Measurements from ENCODE around the gene CPNE2.

CPNE2 gene

GRCh38 chr16:57145046-57146021 is 53.0 kb downstream of the CPNE2 start:
- intact Hi-C loops (cut with DNase I; ENCODE audit: low total_unique reads), result no loop called here
- Histone ChIP-seq H3K9me3 (no peaks in the 10 kb centered on the region), H3K4me1 (peaks cover 0 to 10% (median 4%) of the 10 kb centered on the region in 4 donors), H3K27ac (no peak overlapping the region), H3K4me3 (no peak overlapping the region), H3K27me3 (no peaks in the 10 kb centered on the region), H3K36me3 (peaks cover 0 to 36% (median 0%) of the 10 kb centered on the region in 3 donors)
- TF ChIP-seq, protein P1, sequence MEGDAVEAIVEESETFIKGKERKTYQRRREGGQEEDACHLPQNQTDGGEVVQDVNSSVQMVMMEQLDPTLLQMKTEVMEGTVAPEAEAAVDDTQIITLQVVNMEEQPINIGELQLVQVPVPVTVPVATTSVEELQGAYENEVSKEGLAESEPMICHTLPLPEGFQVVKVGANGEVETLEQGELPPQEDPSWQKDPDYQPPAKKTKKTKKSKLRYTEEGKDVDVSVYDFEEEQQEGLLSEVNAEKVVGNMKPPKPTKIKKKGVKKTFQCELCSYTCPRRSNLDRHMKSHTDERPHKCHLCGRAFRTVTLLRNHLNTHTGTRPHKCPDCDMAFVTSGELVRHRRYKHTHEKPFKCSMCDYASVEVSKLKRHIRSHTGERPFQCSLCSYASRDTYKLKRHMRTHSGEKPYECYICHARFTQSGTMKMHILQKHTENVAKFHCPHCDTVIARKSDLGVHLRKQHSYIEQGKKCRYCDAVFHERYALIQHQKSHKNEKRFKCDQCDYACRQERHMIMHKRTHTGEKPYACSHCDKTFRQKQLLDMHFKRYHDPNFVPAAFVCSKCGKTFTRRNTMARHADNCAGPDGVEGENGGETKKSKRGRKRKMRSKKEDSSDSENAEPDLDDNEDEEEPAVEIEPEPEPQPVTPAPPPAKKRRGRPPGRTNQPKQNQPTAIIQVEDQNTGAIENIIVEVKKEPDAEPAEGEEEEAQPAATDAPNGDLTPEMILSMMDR (IDR thresholded peaks at IDR 0.05), result no peak
- no peak for DNase-seq

DNA sequence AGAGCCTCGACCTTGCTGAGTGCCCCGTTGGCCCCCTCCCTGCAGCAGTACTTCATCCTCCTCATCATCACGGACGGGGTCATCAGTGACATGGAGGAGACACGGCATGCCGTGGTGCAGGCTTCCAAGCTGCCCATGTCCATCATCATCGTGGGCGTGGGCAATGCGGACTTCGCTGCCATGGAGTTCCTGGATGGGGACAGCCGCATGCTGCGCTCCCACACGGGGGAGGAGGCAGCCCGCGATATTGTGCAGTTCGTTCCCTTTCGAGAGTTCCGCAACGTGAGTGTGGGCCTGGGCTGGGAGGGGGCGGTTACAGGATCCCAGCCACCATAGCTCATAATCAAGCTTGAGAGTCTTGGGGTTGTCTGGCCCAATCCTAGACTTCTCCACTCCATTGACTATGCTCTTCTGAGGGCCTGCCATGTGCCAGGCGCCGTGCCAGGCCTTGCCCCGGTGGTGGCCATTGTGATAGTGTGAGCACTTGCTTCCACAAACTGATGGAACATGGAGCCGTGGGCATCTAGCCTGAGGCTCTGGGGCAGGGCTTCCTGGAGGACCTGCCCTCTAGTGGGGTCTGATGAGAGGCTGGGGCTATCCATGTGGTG is 53.8 kb downstream of the CPNE2 start:
- peaks cover 0 to 8% (median 3%) of the 10 kb centered on the region in 4 donors for H3K4me1 ChIP-seq
- H3K27ac ChIP-seq, result no peak overlapping the region
- H3K4me3 ChIP-seq, result no peak overlapping the region
- H3K27me3 ChIP-seq, result no peaks in the 10 kb centered on the region
- intact Hi-C loops (cut with DNase I; ENCODE audit: low total_unique reads), result no loop called here
- TF ChIP-seq, protein P1 (IDR thresholded peaks at IDR 0.05), result no peak
- H3K36me3 ChIP-seq, result peaks cover 0 to 44% (median 0%) of the 10 kb centered on the region in 3 donors
- no peaks in the 10 kb centered on the region for H3K9me3 ChIP-seq
- no peak for DNase-seq

GRCh38 chr16:57146735-57147134 is 54.4 kb downstream of the CPNE2 start:
- H3K4me1 ChIP-seq, result peaks cover 0 to 8% (median 3%) of the 10 kb centered on the region in 4 donors
- peaks cover 0 to 47% (median 0%) of the 10 kb centered on the region in 3 donors for H3K36me3 ChIP-seq
- H3K4me3 ChIP-seq, result no peak overlapping the region
- DNase-seq, result no peak
- TF ChIP-seq, protein P1 (IDR thresholded peaks at IDR 0.05), result no peak
- no peaks in the 10 kb centered on the region for H3K27me3 ChIP-seq
- no peaks in the 10 kb centered on the region for H3K9me3 ChIP-seq
- intact Hi-C loops (cut with DNase I; ENCODE audit: low total_unique reads), result no loop called here
- no peak overlapping the region for H3K27ac ChIP-seq

DNA sequence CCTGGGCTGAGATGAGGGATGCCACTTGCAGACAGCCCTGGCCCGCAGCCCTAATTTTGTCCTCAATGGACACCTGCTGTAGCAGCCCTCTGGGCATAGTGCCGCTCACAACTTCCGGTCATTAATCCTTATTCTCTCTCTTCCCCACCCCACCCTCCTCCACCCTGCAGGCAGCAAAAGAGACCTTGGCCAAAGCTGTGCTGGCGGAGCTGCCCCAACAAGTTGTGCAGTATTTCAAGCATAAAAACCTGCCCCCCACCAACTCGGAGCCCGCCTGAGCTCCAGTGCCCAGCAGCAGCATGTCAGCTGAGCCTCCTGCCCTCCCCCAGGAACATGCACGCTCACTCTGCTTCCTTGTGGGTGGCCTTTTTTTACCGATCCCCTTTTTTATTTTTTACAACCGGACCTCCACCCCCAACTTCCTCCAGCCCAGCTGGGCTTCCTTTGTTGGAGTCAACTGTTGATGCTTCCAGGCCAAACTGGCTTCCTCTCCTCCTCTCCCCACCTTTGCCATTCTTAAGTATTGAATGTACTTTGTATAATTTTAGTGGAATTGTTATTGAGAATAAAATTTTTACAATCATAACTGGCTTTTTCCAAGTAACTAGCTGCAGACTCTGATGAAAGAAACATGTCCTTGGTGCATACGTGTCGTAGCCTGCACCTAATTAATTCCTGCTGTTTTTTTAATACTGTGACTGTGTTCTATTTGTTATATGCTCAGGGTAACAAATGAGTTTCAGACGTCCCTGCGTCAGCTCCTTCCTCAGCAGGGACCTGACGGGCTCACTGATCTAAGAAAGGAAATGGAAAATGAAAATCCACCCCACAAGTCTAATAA is 55.2 kb downstream of the CPNE2 start:
- intact Hi-C loops (cut with DNase I; ENCODE audit: low total_unique reads), result no loop called here
- no peak for DNase-seq
- H3K36me3 ChIP-seq, result peaks cover 6 to 51% (median 8%) of the 10 kb centered on the region in 3 donors
- H3K4me3 ChIP-seq, result no peak overlapping the region
- H3K4me1 ChIP-seq, result peaks cover 0 to 8% (median 3%) of the 10 kb centered on the region in 4 donors
- TF ChIP-seq, protein P1 (IDR thresholded peaks at IDR 0.05), result no peak
- no peaks in the 10 kb centered on the region for H3K9me3 ChIP-seq
- no peak overlapping the region for H3K27ac ChIP-seq
- H3K27me3 ChIP-seq, result no peaks in the 10 kb centered on the region

DNA sequence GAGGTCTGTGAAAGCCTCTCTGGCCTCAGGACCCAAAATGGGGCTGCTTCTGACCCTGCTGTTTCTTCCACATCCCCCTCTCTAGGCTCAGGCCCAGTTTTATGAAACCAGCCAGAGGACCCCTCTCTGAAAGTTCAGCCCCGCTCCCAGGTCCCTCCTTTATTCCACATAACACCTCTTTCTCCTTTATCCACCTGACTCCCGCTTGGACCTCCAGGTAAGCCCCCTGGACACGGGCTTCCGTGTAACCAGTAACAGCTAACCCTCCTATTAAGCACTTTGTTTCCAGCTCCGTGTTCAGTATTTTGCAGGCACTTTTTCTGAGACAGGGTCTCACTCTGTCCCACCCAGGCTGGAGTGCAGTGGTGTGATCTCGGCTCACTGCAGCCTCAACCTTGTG is 56.1 kb downstream of the CPNE2 start:
- intact Hi-C loops (cut with DNase I; ENCODE audit: low total_unique reads), result no loop called here
- Histone ChIP-seq H3K9me3 (no peaks in the 10 kb centered on the region), H3K4me3 (no peak overlapping the region), H3K27me3 (no peaks in the 10 kb centered on the region), H3K4me1 (peaks cover 0 to 8% (median 3%) of the 10 kb centered on the region in 4 donors), H3K36me3 (peaks cover 14 to 60% (median 17%) of the 10 kb centered on the region in 3 donors), H3K27ac (no peak overlapping the region)
- DNase-seq, result no peak
- TF ChIP-seq, protein P1 (IDR thresholded peaks at IDR 0.05), result no peak

Measured in tibial artery (tissue), 4 donors.